ENCODE data around the gene COBL.

The COBL gene

GRCh38 chr7:51146816-51147586 is 169.6 kb downstream of the COBL start:
- peaks cover 8% of the 10 kb centered on the region for H3K9me3 Mint-ChIP-seq
- H3K36me3 Mint-ChIP-seq (ENCODE audit: low read depth), result no peaks in the 10 kb centered on the region
- H3K4me3 Mint-ChIP-seq, result no peak overlapping the region
- peaks cover 18% of the 10 kb centered on the region for H3K27me3 Mint-ChIP-seq
- no peak for DNase-seq
- H3K27ac Mint-ChIP-seq, result no peak overlapping the region
- H3K4me1 Mint-ChIP-seq (ENCODE audit: low read depth), result no peaks in the 10 kb centered on the region

GRCh38 chr7:51144178-51144577 is 172.4 kb downstream of the COBL start:
- Mint-ChIP-seq H3K9me3 (peaks cover 8% of the 10 kb centered on the region), H3K27ac (no peak overlapping the region), H3K4me3 (no peak overlapping the region), H3K27me3 (peaks cover 8% of the 10 kb centered on the region), H3K4me1 (ENCODE audit: low read depth) (peaks cover 19% of the 10 kb centered on the region), H3K36me3 (ENCODE audit: low read depth) (no peaks in the 10 kb centered on the region)
- no peak for DNase-seq

- Mint-ChIP-seq H3K27me3 (peaks cover 8% of the 10 kb centered on the region), H3K9me3 (peaks cover 5% of the 10 kb centered on the region), H3K27ac (no peak overlapping the region), H3K4me1 (ENCODE audit: low read depth) (peaks cover 19% of the 10 kb centered on the region), H3K4me3 (no peak overlapping the region), H3K36me3 (ENCODE audit: low read depth) (no peaks in the 10 kb centered on the region)
- no peak for DNase-seq
Measured at GRCh38 chr7:51142741-51143385, 173.7 kb downstream of the COBL start.

- H3K27me3 Mint-ChIP-seq, result peaks cover 8% of the 10 kb centered on the region
- no peaks in the 10 kb centered on the region for H3K9me3 Mint-ChIP-seq
- no peak for DNase-seq
- H3K4me3 Mint-ChIP-seq, result no peak overlapping the region
- no peak overlapping the region for H3K27ac Mint-ChIP-seq
- H3K36me3 Mint-ChIP-seq (ENCODE audit: low read depth), result no peaks in the 10 kb centered on the region
- peaks cover 19% of the 10 kb centered on the region for H3K4me1 Mint-ChIP-seq (ENCODE audit: low read depth)
Measured at GRCh38 chr7:51141451-51142003, 175.1 kb downstream of the COBL start.

DNA sequence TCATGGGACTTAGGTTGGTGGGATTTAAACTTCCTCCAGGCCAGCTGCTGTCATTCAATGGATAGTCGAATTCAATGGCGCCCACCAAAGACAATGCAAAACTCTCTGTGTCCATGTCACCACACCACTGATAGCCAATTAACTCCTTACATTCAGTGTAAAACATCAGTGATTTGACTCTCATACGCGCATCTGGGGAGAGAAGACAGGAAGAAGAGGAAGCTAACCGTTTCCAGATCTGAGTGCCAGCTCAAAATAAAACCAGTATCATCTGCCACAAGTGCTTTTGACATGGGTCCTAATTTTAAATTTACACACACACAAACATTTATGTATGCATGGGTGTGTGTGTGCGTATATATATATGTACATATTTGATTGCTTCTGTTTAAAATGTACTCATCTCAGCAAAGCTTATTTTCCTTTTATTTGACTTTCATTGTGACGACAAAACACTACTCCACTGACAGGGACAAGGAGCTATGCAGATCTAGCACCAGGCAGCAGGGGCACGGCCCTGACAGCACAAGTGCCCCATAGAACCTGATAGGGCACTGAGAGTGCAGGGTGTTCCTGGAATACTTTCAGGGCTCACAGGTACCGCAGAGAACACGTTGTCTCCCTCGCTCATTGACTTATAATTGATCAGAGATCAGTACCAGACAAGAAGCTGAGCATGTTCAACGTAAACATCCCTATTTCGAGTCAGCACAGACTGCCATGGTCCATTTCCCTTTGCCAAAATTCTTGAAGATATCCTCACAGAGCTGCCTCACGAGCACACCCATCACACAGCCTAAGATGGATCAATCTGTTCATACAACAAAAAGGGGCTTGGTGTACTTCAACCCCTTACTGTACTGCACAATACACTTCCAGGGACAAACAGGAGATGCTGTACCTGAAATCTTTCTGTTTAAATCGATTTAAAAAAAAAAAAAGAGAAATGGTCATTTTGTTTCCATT is 176.1 kb downstream of the COBL start:
- H3K27me3 Mint-ChIP-seq, result peaks cover 8% of the 10 kb centered on the region
- no peak overlapping the region for H3K4me3 Mint-ChIP-seq
- no peak overlapping the region for H3K27ac Mint-ChIP-seq
- no peaks in the 10 kb centered on the region for H3K9me3 Mint-ChIP-seq
- H3K4me1 Mint-ChIP-seq (ENCODE audit: low read depth), result peaks cover 19% of the 10 kb centered on the region
- no peaks in the 10 kb centered on the region for H3K36me3 Mint-ChIP-seq (ENCODE audit: low read depth)
- no peak for DNase-seq

- Mint-ChIP-seq H3K4me1 (ENCODE audit: low read depth) (peaks cover 19% of the 10 kb centered on the region), H3K9me3 (no peaks in the 10 kb centered on the region), H3K36me3 (ENCODE audit: low read depth) (no peaks in the 10 kb centered on the region), H3K27ac (no peak overlapping the region), H3K4me3 (no peak overlapping the region), H3K27me3 (peaks cover 8% of the 10 kb centered on the region)
- no peak for DNase-seq
Measured at GRCh38 chr7:51139796-51140195, 176.8 kb downstream of the COBL start.

GRCh38 chr7:51138123-51139085 is 178.2 kb downstream of the COBL start:
- Mint-ChIP-seq H3K9me3 (no peaks in the 10 kb centered on the region), H3K36me3 (ENCODE audit: low read depth) (no peaks in the 10 kb centered on the region), H3K27ac (no peak overlapping the region), H3K4me1 (ENCODE audit: low read depth) (peaks cover 19% of the 10 kb centered on the region), H3K27me3 (peaks cover 8% of the 10 kb centered on the region), H3K4me3 (no peak overlapping the region)
- DNase-seq, result no peak

DNA sequence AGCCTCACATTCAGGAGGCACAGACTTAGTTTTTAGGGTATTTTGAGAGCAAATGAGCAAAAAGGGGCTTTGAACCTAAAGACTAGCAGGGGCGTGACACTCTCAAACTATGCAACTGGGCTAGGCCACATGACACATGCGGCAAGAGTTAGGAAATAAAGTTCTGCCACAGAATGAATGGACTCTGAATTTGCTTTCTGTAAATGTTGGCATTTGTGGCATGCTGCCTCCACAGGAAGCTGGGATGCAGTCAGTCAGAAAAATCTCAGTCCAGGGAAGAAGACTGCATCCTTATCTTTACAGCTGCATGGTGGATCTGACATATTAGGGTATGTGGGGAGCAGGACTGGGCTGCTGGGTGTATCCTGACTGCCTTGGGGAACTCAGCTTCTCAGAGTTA is 181.0 kb downstream of the COBL start:
- H3K9me3 Mint-ChIP-seq, result no peaks in the 10 kb centered on the region
- no peak for DNase-seq
- H3K27ac Mint-ChIP-seq, result no peak overlapping the region
- H3K4me3 Mint-ChIP-seq, result no peak overlapping the region
- H3K27me3 Mint-ChIP-seq, result no peaks in the 10 kb centered on the region
- peaks cover 13% of the 10 kb centered on the region for H3K4me1 Mint-ChIP-seq (ENCODE audit: low read depth)
- H3K36me3 Mint-ChIP-seq (ENCODE audit: low read depth), result no peaks in the 10 kb centered on the region

- H3K4me3 Mint-ChIP-seq, result no peak overlapping the region
- no peaks in the 10 kb centered on the region for H3K27me3 Mint-ChIP-seq
- H3K9me3 Mint-ChIP-seq, result no peaks in the 10 kb centered on the region
- no peaks in the 10 kb centered on the region for H3K4me1 Mint-ChIP-seq (ENCODE audit: low read depth)
- no peaks in the 10 kb centered on the region for H3K36me3 Mint-ChIP-seq (ENCODE audit: low read depth)
- H3K27ac Mint-ChIP-seq, result no peak overlapping the region
- DNase-seq, result no peak
Measured at GRCh38 chr7:51134013-51134441, 182.6 kb downstream of the COBL start.

- no peaks in the 10 kb centered on the region for H3K4me1 Mint-ChIP-seq (ENCODE audit: low read depth)
- no peak for DNase-seq
- no peaks in the 10 kb centered on the region for H3K27me3 Mint-ChIP-seq
- no peak overlapping the region for H3K27ac Mint-ChIP-seq
- no peaks in the 10 kb centered on the region for H3K9me3 Mint-ChIP-seq
- H3K36me3 Mint-ChIP-seq (ENCODE audit: low read depth), result no peaks in the 10 kb centered on the region
- H3K4me3 Mint-ChIP-seq, result no peak overlapping the region
Measured at GRCh38 chr7:51132661-51133060, 183.9 kb downstream of the COBL start.

GRCh38 chr7:51129527-51130472 is 186.8 kb downstream of the COBL start:
- H3K27ac Mint-ChIP-seq, result no peak overlapping the region
- H3K9me3 Mint-ChIP-seq, result no peaks in the 10 kb centered on the region
- H3K4me1 Mint-ChIP-seq (ENCODE audit: low read depth), result no peaks in the 10 kb centered on the region
- H3K27me3 Mint-ChIP-seq, result no peaks in the 10 kb centered on the region
- no peak for DNase-seq
- no peaks in the 10 kb centered on the region for H3K36me3 Mint-ChIP-seq (ENCODE audit: low read depth)
- H3K4me3 Mint-ChIP-seq, result no peak overlapping the region

DNA sequence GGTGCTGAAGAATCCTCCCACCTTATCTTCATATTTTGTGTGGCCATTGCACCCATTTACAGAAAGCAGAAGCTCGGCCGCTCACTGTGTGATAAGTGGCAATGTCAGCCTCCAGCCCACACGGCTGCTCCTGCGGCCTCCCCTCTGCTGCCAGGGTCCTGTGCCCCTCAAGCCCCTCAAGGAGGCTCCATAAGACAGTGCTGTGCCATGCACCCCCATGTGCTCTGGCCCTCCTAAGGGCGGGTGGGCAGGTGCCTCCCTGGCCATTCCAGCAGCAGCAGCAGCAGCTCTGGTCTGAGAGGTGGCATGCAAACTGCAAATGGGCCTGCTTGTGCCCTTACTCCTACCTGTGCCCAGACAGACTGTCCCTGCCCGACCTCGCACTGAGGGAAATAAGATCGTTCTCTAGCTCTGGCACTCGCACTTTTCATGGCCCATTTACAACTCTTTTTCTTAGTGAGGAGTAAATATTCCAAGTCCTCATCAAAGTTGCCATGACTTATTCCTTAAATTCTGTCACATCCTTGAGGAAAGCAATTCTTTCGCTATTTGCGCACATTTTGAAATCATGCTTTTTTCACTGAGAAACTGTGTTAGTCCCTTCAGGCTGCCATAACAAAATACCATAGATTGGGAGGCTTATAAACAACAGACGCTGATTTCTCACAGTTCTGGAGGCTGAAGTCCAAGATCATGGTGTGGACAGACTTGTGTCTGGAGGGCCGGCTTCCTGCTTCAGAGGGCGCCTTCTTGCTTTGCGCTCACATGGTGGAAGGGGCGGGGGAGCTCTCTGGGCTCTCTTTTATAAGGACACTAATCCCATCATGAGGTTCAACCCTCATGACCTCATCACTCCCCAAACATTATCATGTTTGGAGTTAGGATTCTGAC is 187.8 kb downstream of the COBL start:
- Mint-ChIP-seq H3K36me3 (ENCODE audit: low read depth) (no peaks in the 10 kb centered on the region), H3K27me3 (no peaks in the 10 kb centered on the region), H3K4me1 (ENCODE audit: low read depth) (peaks cover 7% of the 10 kb centered on the region), H3K27ac (no peak overlapping the region), H3K9me3 (no peaks in the 10 kb centered on the region), H3K4me3 (no peak overlapping the region)
- DNase-seq, result no peak

Measured in activated T-cell treated with anti-CD3 and anti-CD28 coated beads, Interleukin-2, amount 50 U/mL, for 24 hours (primary cell).